Stimulated activated CD4-positive, alpha-beta T cell treated with anti-CD3 and anti-CD28 coated beads, Interleukin-15, amount 100 ng/mL, for 24 hours (primary cell): Measurements from ENCODE around the gene SYK.
A peak's percentile ranks its signal among the peaks of the same experiment; 100 is the strongest.

Source experiments
- DNase-seq: peaks from one replicate; pipeline ENCODE4 v3.0.0-alpha.2; 2020

The SYK gene

DNA sequence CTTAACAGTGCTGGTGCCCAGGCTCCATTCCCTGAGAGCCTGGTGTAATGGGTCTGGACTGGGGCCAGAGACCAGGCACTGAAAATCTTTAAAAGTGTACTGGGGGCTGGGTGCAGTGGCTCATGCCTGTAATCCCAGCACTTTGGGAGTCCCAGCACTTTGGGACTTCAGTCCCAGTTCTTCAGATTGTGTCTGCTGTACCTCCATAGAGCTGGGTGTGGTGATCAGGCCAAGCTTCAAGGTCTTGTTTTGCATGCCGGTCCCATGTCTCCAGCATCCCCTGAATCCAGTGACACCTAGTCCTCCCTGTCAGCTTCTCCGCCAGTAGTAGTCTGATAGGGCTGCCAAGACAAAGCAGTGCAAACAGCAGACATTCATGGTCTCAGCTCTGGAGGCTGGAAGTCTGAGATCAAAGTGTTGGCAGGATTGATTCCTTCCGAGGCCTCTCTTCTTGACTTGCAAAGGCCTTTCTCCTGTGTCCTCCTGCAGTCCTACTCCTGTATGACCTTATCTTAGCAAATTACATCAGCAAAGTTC lies 108.2 kb downstream of the SYK start:
- DNase-seq: no peak

DNA sequence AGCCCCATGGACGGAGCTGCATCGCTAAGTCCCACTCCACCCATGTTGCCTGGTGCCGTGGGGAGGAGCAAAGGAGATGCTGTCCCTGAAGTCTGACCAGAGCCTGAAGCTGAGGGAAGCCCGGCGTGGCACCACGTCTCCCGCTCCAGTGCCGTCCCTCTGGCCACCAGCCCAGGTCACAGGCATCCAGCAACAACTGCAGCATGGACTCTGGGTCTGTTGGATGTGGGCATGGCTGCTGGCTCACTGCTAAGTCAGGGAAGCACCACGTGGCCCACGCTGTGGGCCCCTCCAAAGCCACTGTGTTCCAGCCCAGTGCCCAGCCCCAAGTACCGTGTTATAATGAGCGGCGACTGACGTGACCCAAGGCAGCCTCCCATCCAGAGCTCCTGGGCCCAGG lies 112.6 kb downstream of the SYK start:
- no peak for DNase-seq

DNA sequence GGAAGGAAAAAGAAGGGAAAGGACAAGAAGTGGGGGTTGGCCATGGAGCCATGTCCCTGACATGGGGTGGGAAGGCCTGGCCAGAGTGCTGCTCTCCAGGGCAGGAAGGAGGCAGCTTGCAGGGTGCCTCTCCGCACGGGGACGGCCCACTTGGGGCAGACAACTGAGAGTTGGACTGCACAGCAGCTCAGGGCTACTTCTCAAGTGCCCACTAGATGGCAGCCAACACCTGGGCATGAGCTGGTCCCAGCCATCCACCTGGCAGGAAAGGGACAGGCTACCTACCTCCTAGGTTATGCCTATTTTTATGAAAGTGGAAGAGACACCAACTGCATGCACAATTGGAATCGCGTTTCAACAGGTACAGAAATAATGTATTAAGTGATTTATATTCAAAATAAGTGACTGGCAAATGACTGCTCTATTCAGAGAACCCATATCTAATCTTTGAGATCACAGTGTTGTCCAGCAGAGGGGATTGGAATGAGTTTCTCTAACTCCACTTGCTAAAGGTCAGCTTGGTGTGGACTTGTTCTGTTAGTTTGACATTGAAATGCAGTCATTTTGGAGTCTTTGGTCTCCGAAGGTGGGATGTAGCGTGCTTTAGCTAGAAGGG lies 113.4 kb downstream of the SYK start:
- peak; percentile 84 for DNase-seq

DNA sequence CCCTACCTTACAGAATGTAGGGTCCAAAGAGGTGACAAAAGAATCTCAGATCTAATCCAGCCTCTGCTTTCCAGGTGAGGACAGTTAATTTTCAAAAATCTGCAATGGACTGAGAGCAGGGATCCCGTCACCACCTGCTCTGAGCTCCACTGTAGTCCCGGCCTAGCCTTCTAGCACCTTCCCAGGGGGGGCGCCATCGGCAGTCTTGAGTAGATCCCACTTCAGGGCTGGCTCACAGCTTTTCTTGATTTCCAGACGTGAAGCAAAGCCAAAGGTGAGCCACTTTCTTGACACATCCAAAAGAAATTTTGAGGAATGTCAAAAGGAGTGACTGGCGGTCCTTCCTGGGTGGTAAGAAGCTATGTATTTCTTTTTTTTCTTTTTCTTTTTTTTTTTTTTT lies 114.1 kb downstream of the SYK start:
- peak; percentile 64 for DNase-seq

DNA sequence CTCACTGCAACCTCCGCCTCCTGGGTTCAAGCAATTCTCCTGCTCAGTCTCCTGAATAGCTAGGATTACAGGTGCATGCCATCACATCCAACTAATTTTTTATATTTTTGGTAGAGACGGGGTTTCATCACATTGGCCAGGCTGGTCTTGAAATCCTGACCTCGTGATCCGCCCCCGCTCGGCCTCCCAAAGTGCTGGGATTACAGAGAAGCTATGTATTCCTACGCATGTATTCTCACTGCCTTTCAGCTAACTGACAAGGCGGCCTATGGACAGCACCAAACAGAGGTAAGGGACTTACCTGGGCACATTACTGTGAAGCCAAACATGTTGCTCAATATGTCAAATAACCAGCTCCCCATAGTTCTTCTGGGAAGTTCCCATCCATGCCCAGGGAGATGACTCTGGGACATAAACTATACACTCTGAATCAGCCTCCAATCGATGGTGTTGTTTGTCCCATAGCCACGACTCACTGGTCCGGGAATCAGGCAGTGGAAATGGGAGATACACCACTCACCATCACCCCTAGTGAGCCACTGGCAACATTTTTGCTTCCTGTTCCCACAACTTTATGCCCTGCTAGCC lies 114.6 kb downstream of the SYK start:
- no peak for DNase-seq

DNA sequence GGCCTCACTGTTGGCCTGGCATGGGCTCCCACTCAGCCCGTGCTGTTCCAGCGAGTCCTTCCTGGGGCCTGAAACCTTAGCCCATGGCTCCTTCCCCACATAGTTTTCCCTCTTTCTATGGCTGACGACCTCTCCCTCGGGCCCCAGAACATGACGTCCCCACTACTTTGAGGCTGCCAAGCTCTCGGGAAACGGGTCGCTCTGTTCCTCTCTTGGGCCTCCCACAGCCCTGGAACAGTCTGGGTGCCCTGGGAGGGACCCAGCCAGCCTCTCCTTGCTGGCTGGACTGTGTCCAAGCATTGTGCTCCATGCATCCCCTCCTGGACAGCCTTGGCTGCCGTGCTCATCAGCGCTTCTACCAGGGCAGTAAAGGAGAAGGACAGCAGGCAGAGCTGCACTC lies 118.3 kb downstream of the SYK start:
- no peak for DNase-seq

DNA sequence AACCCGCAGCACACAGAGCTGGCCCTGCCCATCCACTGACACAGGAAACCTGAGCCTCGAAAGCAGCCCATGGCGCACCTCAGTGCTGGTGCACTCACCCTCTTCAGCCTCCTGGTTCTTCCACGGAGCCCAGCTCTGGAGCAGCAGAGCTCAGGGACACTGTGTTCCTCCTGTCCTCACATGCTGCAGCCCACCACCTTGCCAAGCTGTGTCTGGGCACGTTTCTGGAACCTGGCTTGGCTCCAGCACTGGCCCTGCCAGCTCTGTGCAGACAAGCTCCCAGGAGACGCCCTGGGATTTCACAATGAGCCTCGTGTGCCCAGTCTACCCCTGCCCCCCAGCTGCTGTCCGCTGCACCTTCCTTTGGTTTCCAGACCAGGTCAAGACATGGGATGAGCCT lies 119.5 kb downstream of the SYK start:
- no peak for DNase-seq

GRCh38 chr9:90921969-90922368 lies 120.3 kb downstream of the SYK start:
- DNase-seq: no peak

GRCh38 chr9:90925581-90926257 lies 124.1 kb downstream of the SYK start:
- DNase-seq: no peak

DNA sequence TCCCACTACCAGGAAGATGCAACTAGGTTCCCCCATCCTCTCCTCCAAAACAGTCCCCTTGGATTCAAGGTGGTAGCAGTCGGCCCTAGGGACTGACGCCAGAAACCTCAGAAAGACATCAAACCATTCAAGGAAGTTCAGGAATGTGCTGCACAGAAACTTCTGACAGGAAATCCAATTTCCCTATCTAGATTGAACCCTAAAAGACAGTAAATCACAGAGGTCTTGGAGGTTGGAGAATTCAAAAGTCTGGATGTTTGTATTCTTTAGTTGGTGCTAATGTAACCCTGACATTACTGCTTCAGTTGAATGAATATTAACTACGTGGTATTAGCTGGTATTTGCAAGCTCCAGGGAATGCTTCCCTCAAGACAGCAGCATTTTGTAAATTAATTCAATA lies 125.3 kb downstream of the SYK start:
- no peak for DNase-seq

GRCh38 chr9:90927496-90927895 lies 125.9 kb downstream of the SYK start:
- DNase-seq: no peak

- DNase-seq: no peak
Observed at GRCh38 chr9:90929626-90930025, 128.0 kb downstream of the SYK start.

DNA sequence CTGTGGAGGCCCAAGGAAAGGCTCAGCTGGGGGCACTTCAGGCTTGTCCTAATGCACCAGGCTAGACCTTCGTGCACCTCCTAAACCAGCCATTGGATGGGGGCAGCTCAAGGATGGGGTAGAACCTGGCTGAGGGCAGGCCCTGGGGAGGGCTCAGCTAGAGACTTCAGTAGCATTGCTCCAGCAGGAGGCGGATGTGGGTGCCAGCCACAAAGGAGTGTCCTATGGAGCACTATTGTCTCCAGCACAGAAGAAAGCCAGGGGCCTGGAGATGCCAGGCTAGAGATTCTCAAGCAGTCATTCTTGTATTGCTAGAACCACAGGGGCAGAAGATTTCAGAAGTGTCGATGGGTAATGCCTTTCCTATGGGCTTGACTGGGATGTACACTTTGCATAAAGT lies 131.8 kb downstream of the SYK start:
- DNase-seq: no peak

- no peak for DNase-seq
Observed at GRCh38 chr9:90939351-90939750, 137.7 kb downstream of the SYK start.

- no peak for DNase-seq
Observed at GRCh38 chr9:90940280-90940679, 138.7 kb downstream of the SYK start.

GRCh38 chr9:90941661-90942060 lies 140.0 kb downstream of the SYK start:
- DNase-seq: no peak

- DNase-seq: peak; percentile 7
Observed at GRCh38 chr9:90942555-90942954, 140.9 kb downstream of the SYK start.

- no peak for DNase-seq
Observed at GRCh38 chr9:90943341-90943740, 141.7 kb downstream of the SYK start.

DNA sequence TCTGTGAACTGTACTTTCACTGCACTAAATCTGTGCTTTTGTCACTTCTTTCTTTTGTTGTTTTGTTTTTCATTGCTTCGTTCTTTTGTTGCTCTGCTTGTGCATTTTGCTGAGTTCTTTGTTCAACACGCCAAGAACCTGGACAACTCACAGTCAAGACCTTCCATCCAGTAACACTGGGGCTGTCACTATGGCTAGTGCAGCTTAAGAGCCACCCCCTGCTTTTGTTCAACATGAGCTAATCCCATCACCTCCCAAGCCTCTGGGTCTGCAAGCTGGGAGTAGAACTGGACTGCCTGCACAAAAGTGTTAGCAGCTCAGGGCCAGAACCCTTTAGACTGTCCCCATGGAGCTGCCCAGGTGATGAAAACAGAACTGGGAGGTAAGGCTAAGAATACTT lies 143.7 kb downstream of the SYK start:
- no peak for DNase-seq

DNA sequence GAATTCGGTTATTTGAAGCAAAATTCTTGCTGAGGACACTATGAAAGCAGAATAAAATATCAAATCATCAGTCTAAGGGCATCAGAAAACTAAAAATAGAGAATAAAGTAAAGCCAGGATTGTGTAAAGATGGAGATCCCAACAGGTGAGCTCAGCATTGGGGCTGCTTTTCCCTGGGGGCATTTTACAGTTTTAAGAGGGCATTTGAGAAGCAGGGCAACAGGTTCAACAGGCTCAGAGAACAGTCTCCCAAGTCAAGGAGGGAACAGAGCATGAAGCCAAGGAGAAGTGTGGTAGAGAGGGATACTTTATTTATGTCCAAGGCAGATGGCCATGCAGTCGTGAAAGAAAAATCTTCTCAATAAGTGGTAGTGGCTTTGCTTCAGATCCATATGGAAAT lies 145.4 kb downstream of the SYK start:
- no peak for DNase-seq
